A549 (cell line): ENCODE data around the gene BMPER. TPM values are rescaled to one million over a fixed set of nuclear protein-coding genes. Genes with fewer than 3 reads are reported as not detected.
A peak's percentile ranks its signal among the peaks of the same experiment; 100 is the strongest.

Experiments
- ATAC-seq, 2 experiments: fragments of 200-7000 bp in 1 of 2; fragments of >200 bp in 1 of 2; cut with Nextera tagmentation in 1 of 2; cut with Tn5 transposase in 1 of 2; 3 replicates each; pipeline versions ENCODE4 v1.8.0 to v1.9.1; 2018 to 2020; ENCODE audit warnings: mild to moderate bottlenecking in 1 of 2, moderate library complexity in 1 of 2
- CTCF ChIA-PET: fragments of 300-600 bp; sonication (Branson Sonifier 250); formaldehyde crosslinking; extraction: SDS; loops from one replicate; lab custom pipeline; 2021; ENCODE audit warnings: antibody characterized with exemption, inconsistent platforms; lab: Yijun Ruan, JAX
- POLR2A ChIA-PET: fragments of 350-600 bp; formaldehyde crosslinking; extraction: SDS; loops from one replicate; lab custom pipeline; 2021; ENCODE audit warnings: antibody characterized with exemption, inconsistent platforms; lab: Yijun Ruan, JAX
- DNase-seq, 2 experiments: peaks; one replicate each; pipeline versions ENCODE4 v3.0.0 to v3.0.0-alpha.2; 2011 to 2016; ENCODE audit warnings: low read depth in 1 of 2, low spot score in 1 of 2
- FAIRE-seq: peaks from 2 replicates; lab custom pipeline; 2011; peaks lifted over from hg19 to GRCh38; lab: Jason Lieb, UNC
- H3K27ac ChIP-seq, 2 experiments: fragments of >200 bp; sonication (Bioruptor Twin); formaldehyde crosslinking; 3 replicates each; pipeline ENCODE4 v1.5.1; 2016 to 2017
- H3K4me1 ChIP-seq: fragments of >200 bp; sonication (Bioruptor Twin); formaldehyde crosslinking; 3 replicates; pipeline ENCODE4 v1.6.1; 2016
- H3K4me2 ChIP-seq: fragments of >200 bp; sonication (Bioruptor Twin); formaldehyde crosslinking; 3 replicates; pipeline ENCODE4 v1.6.1; 2016
- H3K4me3 ChIP-seq: fragments of >200 bp; sonication (Bioruptor Twin); formaldehyde crosslinking; 3 replicates; pipeline ENCODE4 v1.5.1; 2016
- H3K9me3 ChIP-seq: fragments of >200 bp; sonication (Bioruptor Twin); formaldehyde crosslinking; 3 replicates; pipeline ENCODE4 v1.6.1; 2016
- BHLHE40 ChIP-seq: IDR thresholded peaks from 2 replicates; pipeline ENCODE4 v1.6.1; 2012; ENCODE audit warnings: low read depth, low read length, inconsistent platforms
- CBX2 ChIP-seq: fragments of 200-600 bp; sonication (generic); IDR thresholded peaks from 2 replicates; pipeline ENCODE4 v1.6.1; 2016; ENCODE audit warnings: low read depth, mild to moderate bottlenecking, borderline replicate concordance
- CEBPB ChIP-seq, 2 experiments: fragments of >200 bp in 1 of 2; sonication (Bioruptor Twin) in 1 of 2; formaldehyde crosslinking in 1 of 2; IDR thresholded peaks; 2 replicates each; pipeline ENCODE4 v1.6.1; 2012 to 2016
- CHD4 ChIP-seq: fragments of 200-600 bp; sonication (generic); IDR thresholded peaks from 2 replicates; pipeline ENCODE4 v1.6.1; 2016; ENCODE audit warnings: antibody characterized with exemption, mild to moderate bottlenecking, borderline replicate concordance
- EP300 ChIP-seq, 2 experiments: fragments of >200 bp; sonication (Bioruptor Twin); formaldehyde crosslinking; IDR thresholded peaks; 2 replicates in 1 of 2; 3 replicates in 1 of 2; pipeline ENCODE4 v1.6.1; 2016 to 2017
- ESRRA ChIP-seq: fragments of 150-350 bp; IDR thresholded peaks from 2 replicates; pipeline ENCODE4 v1.6.1; 2014; ENCODE audit warnings: mild to moderate bottlenecking, low read length, borderline replicate concordance
- FOSB ChIP-seq: fragments of 250-450 bp; sonication (Bioruptor Pico); IDR thresholded peaks from 2 replicates; pipeline ENCODE4 v1.5.0; 2020; ENCODE audit warnings: mild to moderate bottlenecking, moderate library complexity
- FOSL2 ChIP-seq, 2 experiments: fragments of 450-650 bp in 1 of 2; fragments of >200 bp in 1 of 2; sonication (Bioruptor Twin) in 1 of 2; formaldehyde crosslinking; IDR thresholded peaks; 2 replicates each; pipeline versions ENCODE4 v1.5.0 to v1.6.1; 2016 to 2020; ENCODE audit warnings: mild to moderate bottlenecking in 1 of 2, moderate library complexity in 1 of 2
- FOXS1 ChIP-seq: fragments of 250-450 bp; sonication (Bioruptor Pico); IDR thresholded peaks from 2 replicates; pipeline ENCODE4 v1.5.0; 2020; ENCODE audit warnings: mild to moderate bottlenecking, moderate library complexity
- JUNB ChIP-seq: fragments of >200 bp; sonication (Bioruptor Twin); formaldehyde crosslinking; IDR thresholded peaks from 2 replicates; pipeline ENCODE4 v1.6.1; 2016
- KDM1A ChIP-seq: fragments of 200-600 bp; sonication (generic); IDR thresholded peaks from 2 replicates; pipeline ENCODE4 v1.6.1; 2016; ENCODE audit warnings: low read depth, mild to moderate bottlenecking
- KDM5A ChIP-seq: fragments of 200-600 bp; sonication (generic); IDR thresholded peaks from 2 replicates; pipeline ENCODE4 v1.6.1; 2016; ENCODE audit warnings: antibody characterized with exemption, mild to moderate bottlenecking
- MAZ ChIP-seq: fragments of 150-350 bp; IDR thresholded peaks from 2 replicates; pipeline ENCODE4 v1.6.1; 2014; ENCODE audit warnings: antibody characterized with exemption, low read depth, low read length, borderline replicate concordance
- NR3C1 ChIP-seq: fragments of >200 bp; sonication (Bioruptor Twin); formaldehyde crosslinking; IDR thresholded peaks from 3 replicates; pipeline ENCODE4 v1.6.1; 2017
- RNF2 ChIP-seq: fragments of 200-600 bp; sonication (generic); IDR thresholded peaks from 2 replicates; pipeline ENCODE4 v1.6.1; 2016; ENCODE audit warnings: low read depth, mild to moderate bottlenecking, antibody characterized with exemption, moderate library complexity, borderline replicate concordance
- SMC3 ChIP-seq: fragments of >200 bp; sonication (Bioruptor Twin); formaldehyde crosslinking; IDR thresholded peaks from 3 replicates; pipeline ENCODE4 v1.6.1; 2018; ENCODE audit warnings: inconsistent platforms
- SREBF2 ChIP-seq: fragments of 450-650 bp; IDR thresholded peaks from 2 replicates; pipeline ENCODE4 v1.6.1; 2014; ENCODE audit warnings: mild to moderate bottlenecking, moderate library complexity
- TFCP2L1 ChIP-seq: fragments of 250-450 bp; sonication (Bioruptor Pico); IDR thresholded peaks from 2 replicates; pipeline ENCODE4 v1.5.0; 2021; ENCODE audit warnings: mild to moderate bottlenecking
- TP53 ChIP-seq: fragments of 250-450 bp; sonication (Bioruptor Pico); IDR thresholded peaks from 2 replicates; pipeline ENCODE4 v1.5.0; 2021; ENCODE audit warnings: mild to moderate bottlenecking, moderate library complexity
- ZC3H11A ChIP-seq: fragments of 450-650 bp; IDR thresholded peaks from 2 replicates; pipeline ENCODE4 v1.6.1; 2014; ENCODE audit warnings: antibody characterized with exemption, mild to moderate bottlenecking
- ZFP36 ChIP-seq: fragments of 450-650 bp; IDR thresholded peaks from 2 replicates; pipeline ENCODE4 v1.6.1; 2014; ENCODE audit warnings: borderline replicate concordance; ENCODE audit not compliant: partially characterized antibody
- WGBS: methylation state at CpG from one replicate; pipeline ENCODE4 v1.1.6; 2017; ENCODE audit errors: missing lambda C conversion rate; 5-methylcytosine and 5-hydroxymethylcytosine counted together
- polyA plus RNA-seq, 4 experiments: library from polyadenylated mRNA; depleted of rRNA in 3 of 4; stranded (reverse); fragments of >200 nt; fragmentation: RNase III in 1 of 4; extraction: RNeasy Plus Mini Kit Qiagen cat#74134 plus additional on column Dnase treatment in 1 of 4; gene quantifications; 2 replicates in 3 of 4; 3 replicates in 1 of 4; pipeline ENCODE4 v1.2.3, GENCODE V29; 2011 to 2017
- TF ChIP-seq, protein P1 (sequence below): fragments of 250-450 bp; sonication (Bioruptor Pico); IDR thresholded peaks from 2 replicates; pipeline ENCODE4 v1.5.0; 2020; ENCODE audit warnings: low read depth, mild to moderate bottlenecking, moderate library complexity
- TF ChIP-seq, protein P2 (sequence below): fragments of 150-350 bp; IDR thresholded peaks from 2 replicates; pipeline ENCODE4 v1.6.1; 2014; ENCODE audit warnings: low read depth, mild to moderate bottlenecking, low read length

BMPER gene
- polyA plus RNA-seq, 2 of the 4 experiments (the other 2 are of a cell fraction) = 5.0 to 5.8 TPM

DNA sequence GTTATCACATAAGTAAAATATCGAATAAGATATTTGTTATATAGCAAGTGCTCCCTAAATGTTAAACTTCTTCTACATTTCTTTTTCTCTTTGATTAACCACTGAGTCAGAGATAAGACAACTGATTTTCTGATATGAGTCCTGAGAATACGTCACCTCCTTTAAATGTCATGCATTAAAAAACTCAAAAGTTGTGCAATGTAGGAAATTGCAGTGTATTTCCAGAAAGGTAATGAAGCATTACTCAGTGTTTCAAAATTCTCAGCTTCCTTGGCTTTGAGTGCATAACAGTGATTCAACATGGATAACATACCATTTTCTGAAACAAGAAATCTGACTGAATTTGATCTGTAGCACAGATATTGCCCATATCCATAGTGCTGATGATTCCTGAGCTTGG lies 155.8 kb downstream of the BMPER start (continued):
- TF ChIP-seq TP53 (no peak), CEBPB (IDR thresholded peaks at IDR 0.05) (peak; percentile 99 to 100)

DNA sequence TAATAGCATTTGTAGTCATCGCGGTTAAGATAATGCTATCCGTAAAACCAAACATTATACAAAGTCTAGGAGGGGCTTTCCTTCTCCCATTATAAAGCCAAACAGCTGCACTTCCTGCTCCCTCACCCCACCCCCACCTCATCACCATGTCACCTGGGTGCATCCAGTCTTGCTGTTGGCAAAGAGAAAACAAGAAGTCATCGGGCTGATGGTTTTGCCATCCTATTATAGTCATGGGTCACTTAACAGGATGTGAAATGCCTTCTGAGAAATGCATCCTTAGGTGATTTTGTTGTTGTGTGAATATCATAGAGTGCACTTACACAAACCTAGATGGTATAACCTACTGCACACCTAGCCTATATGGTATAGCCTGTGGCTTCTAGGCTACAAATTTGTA lies 157.0 kb downstream of the BMPER start:
- ChIA-PET CTCF (interaction anchor here (1.8 to 2.5 kb wide), 2 partner anchors 11 to 81 kb away, joined by 9 to 11 read pairs; no protein-coding TSS in a partner anchor), POLR2A (no interaction called here)
- H3K4me3 ChIP-seq = no peak overlapping the region
- peak; percentile 56 for FAIRE-seq
- 78% methylated on average over 4 of the region's 4 CpGs for WGBS
- no peak for DNase-seq
- no peak for ATAC-seq
- H3K4me2 ChIP-seq = peak overlapping the region; percentile 67; the same call in 1 of the 3 replicates
- peak overlapping the region; percentile 92 for H3K27ac ChIP-seq
- peaks cover 96% of the 10 kb centered on the region for H3K4me1 ChIP-seq
- no peaks in the 10 kb centered on the region for H3K9me3 ChIP-seq
- TF ChIP-seq TFCP2L1 (CRISPR knock-in tag) (no peak), FOXS1 (CRISPR knock-in tag) (no peak), SREBF2 (no peak), ESRRA (no peak), SMC3 (no peak)

DNA sequence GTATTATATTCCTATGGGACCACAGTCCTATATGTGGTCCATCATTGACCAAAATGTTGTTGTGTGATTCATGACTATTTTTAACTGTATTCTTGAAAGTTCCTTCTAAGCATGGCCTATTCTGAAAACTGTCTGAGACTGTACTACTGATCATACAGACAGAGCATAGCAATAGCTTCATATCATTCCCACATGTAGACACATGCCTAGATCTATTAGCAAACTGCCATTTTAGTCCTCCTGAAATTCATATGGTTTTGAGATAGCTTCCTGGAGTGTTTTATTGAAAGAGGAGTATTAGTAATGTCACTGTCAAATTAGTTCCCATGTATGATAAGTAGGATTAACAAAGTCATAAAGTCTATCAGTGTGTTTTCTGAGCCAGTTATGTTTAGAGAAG lies 157.5 kb downstream of the BMPER start:
- H3K27ac ChIP-seq = peak overlapping the region; percentile 92
- TF ChIP-seq KDM5A (no peak), CHD4 (no peak), JUNB (no peak), EP300 (IDR thresholded peaks at IDR 0.05) (no peak), RNF2 (no peak), NR3C1 (no peak), FOSL2 (IDR thresholded peaks at IDR 0.05) (no peak), FOSL2 (CRISPR knock-in tag; IDR thresholded peaks at IDR 0.05) (no peak), TP53 (no peak), CBX2 (no peak), BHLHE40 (no peak), MAZ (no peak), ZFP36 (no peak), KDM1A (no peak), ZC3H11A (no peak), FOSB (CRISPR knock-in tag) (no peak)
- TF ChIP-seq, protein P1, sequence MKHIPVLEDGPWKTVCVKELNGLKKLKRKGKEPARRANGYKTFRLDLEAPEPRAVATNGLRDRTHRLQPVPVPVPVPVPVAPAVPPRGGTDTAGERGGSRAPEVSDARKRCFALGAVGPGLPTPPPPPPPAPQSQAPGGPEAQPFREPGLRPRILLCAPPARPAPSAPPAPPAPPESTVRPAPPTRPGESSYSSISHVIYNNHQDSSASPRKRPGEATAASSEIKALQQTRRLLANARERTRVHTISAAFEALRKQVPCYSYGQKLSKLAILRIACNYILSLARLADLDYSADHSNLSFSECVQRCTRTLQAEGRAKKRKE (CRISPR knock-in tag) = no peak
- TF ChIP-seq, protein P2, sequence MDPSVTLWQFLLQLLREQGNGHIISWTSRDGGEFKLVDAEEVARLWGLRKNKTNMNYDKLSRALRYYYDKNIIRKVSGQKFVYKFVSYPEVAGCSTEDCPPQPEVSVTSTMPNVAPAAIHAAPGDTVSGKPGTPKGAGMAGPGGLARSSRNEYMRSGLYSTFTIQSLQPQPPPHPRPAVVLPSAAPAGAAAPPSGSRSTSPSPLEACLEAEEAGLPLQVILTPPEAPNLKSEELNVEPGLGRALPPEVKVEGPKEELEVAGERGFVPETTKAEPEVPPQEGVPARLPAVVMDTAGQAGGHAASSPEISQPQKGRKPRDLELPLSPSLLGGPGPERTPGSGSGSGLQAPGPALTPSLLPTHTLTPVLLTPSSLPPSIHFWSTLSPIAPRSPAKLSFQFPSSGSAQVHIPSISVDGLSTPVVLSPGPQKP = no peak
- TF ChIP-seq, all 56 proteins: peak for 0
- Histone ChIP-seq H3K4me3 (no peak overlapping the region), H3K9me3 (no peaks in the 10 kb centered on the region), H3K4me1 (peaks cover 96% of the 10 kb centered on the region), H3K4me2 (no peak overlapping the region)
- DNase-seq (no peak), ATAC-seq (no peak), FAIRE-seq (peak; percentile 56)
- POLR2A ChIA-PET = no interaction called here
- CTCF ChIA-PET = interaction anchor here (0.6 to 2.5 kb wide), 2 partner anchors 12 to 80 kb away, joined by 3 to 9 read pairs; no protein-coding TSS in a partner anchor
